Stimulated activated CD8-positive, alpha-beta memory T cell treated with anti-CD3 and anti-CD28 coated beads, Interleukin-4, amount 100 ng/mL, for 1 hour (primary cell): ENCODE results near the gene SPAG7.
"Not testable (repeated sequence)": the region's sequence is repeated elsewhere in the genome, so short reads cannot be mapped to it uniquely, and the experiment has no call there.

Experiments used
- DNase-seq, 2 donors: peaks; one replicate each; pipeline ENCODE4 v3.0.0-alpha.2; 2020; ENCODE audit warnings: low read depth in 2 of 2, low spot score in 1 of 2

SPAG7 gene

DNA sequence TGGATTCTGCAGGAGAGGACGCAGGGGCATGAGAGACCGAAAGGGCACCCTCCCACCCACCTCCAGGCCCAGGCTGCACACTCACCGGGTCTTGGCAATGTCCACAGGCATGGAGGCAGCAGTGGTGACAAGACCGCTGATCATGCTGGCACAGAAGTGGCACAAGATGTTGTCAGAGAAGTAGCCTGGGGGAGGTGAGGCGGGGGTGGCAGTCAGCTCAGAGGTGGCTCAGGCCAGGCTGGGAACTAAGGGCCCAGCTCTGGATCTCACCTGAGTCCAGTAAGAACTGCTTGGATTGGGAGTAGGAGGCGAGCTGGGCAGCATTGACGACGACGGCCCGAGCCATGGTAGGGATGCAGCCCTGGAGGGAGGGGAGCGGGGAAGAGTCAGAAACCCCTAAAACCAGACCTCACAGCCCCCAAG is 29.5 kb downstream of the SPAG7 start:
- no peak for DNase-seq

DNA sequence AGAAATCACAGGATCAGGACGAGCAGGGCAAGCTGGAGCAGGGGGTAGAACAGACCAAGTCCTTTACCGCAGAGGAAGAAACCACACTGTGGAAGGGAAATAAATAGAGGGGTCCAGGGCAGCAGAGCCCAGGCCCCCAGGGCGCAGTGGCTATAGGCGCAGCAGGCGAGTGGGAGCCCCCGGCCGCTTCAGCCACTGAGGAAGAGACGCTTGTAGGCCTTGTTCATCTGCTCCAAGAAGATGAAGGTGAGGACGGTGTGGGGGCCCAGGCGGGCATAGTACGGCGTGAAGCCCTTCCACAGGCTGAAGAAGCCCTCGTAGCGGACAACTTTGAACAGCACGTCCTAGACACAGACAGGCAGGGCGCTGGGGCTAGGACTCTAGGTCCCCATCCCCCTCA is 30.1 kb downstream of the SPAG7 start:
- no peak for DNase-seq

DNA sequence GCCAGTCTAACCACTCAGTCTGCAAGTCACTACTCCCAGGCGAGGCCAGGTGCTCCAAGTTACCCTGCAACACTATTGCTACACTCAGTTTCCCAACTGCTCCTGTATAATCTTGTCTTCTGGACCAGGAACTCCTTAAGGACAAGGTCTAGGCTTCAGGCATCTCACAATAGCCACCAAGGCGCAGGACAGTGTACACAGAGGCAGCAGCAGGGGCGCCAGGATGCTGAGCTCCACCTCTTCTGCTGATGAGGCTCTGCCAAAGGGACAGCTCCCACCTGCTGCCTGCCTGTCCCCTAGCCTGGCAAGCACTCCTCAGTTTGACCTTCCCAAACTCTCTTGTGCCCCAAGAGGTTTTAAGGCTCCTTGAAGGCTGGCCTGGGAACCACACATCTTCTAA is 31.2 kb downstream of the SPAG7 start:
- DNase-seq, result no peak

DNA sequence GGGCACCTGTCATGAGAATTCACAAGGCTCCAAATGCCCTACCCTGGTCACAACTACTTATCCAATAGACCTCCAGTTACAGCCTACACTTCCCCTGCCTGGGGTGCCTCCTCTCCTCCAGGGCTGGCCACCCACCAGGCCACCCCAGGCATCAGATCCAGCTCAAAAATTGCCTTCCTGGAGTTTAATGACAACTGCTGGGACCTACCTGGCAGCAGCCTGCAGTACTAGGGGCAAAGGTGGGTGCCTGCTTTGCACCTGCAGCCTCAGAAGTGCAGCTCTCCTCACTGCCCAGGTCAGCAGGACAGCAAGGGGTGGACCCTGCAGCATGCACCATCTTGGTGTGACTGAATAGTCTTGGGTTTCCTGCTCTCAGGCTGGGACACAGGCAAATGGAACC is 32.0 kb downstream of the SPAG7 start:
- no peak for DNase-seq

DNA sequence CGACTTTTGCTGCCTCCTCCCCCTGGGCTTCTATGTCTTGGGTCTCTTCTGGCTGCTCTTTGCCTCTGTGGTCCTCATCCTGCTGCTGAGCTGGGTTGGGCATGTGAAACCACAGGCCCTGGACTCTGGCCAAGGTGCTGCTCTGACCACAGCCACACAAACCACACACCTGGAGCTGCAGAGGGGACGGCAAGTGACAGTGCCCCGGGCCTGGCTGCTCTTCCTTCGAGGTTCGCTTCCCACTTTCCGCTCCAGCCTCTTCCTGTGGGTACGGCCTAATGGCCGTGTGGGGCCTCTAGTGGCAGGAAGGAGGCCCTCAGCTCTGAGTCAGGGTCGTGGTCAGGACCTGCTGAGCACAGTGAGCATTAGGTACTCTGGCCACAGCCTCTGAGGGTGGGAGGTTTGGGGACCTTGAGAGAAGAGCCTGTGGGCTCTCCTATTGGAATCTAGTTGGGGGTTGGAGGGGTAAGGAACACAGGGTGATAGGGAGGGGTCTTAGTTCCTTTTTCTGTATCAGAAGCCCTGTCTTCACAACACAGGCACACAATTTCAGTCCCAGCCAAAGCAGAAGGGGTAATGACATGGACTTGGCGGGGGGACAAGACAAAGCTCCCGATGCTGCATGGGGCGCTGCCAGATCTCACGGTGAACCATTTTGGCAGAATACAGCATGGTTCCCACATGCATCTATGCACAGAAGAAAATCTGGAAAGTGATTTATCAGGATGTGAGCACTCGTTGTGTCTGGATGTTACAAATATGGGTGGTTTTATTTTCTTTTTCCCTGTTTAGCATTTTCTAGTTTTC is 33.2 kb downstream of the SPAG7 start:
- DNase-seq, result no peak

DNA sequence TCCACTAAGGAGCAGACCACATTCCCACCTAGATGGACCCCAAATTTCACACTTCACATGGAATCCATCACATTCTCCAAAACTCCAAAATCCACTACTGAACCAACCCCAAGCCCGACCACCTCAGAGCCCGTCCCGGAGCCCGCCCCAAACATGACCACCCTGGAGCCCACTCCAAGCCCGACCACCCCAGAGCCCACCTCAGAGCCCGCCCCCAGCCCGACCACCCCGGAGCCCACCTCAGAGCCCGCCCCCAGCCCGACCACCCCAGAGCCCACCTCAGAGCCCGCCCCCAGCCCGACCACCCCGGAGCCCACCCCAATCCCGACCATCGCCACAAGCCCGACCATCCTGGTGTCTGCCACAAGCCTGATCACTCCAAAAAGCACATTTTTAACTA is 34.0 kb downstream of the SPAG7 start:
- DNase-seq, result no peak

DNA sequence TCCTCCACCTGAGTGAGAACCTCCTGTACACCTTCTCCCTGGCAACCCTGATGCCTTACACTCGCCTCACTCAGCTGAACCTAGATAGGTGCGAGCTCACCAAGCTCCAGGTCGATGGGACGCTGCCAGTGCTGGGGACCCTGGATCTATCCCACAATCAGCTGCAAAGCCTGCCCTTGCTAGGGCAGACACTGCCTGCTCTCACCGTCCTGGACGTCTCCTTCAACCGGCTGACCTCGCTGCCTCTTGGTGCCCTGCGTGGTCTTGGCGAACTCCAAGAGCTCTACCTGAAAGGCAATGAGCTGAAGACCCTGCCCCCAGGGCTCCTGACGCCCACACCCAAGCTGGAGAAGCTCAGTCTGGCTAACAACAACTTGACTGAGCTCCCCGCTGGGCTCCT is 34.9 kb downstream of the SPAG7 start:
- DNase-seq, result no peak

DNA sequence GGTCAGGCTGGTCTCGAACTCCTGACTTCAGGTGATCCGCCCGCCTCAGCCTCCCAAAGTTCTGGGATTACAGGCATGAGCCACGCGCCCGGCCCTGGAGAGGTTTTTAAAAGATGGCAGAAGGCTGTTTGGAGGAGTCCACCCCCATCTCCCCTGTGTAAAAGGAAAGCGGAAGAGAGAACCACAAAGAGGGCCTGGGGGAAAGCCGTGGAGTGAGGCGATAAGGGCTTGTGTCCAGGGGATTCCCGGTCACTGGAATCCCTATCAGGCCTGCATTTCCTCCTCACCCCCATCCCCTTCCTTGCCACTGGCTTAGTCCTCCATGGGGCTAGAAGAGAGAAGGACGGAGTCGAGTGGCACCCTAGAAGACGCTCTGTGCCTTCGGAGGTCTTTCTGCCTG is 35.7 kb downstream of the SPAG7 start, which contains the start of gene GP1BA:
Gene GP1BA (plus strand): TSS at position 315 of the 400 bp plus-strand sequence. CDS start 328 bp downstream, outside the sequence.
- no peak for DNase-seq

DNA sequence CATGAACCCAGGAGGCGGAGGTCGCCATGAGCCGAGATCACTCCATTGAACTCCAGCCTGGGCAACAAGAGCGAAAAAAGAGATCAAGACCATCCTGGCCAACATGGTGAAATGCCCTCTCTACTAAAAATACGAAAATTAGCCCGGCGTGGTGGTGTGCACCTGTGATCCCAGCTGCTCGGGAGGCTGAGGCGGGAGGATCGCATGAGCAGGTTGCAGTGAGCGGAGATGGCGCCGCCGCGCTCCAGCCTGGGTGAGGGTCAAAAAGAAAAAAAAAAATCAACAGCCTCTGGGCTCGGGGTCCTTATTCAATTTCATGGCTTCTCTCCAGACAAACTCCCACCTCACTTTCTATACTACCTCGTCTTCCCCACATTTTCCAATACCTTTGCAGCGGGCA is 38.7 kb downstream of the SPAG7 start:
- no peak for DNase-seq

DNA sequence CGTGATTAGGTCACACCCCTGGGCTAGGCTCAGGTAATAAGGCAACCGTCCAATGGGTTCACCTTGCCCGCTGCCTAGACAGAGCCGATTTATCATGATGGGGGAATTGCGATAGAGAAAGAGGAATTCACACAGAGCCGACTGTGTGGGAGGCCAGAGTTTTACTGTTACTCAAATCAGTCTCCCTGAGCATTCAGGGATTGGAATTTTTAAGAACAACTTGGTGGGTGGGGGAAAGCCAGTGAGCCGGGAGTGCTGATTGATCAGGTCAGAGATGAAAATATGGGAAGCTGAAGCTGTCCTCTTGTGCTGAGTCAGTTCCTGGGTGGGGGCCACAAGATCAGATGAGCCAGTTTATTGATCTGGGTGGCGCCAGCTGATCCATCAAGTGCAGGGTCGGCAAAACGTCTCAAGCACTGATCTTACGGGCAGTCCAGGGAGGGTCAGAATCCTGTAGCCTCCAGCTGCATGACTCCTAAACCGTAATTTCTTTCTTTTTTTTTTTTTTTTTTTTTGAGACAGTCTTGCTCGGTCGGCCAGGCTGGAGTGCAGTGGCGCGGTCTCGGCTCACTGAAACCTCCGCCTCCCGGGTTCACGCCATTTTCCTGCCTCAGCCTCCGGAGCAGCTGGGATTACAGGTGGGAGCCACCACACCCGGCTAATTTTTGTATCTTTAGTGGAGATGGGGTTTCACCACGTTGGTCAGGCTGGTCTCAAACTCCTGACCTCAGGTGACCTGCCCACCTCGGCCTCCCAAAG is 40.9 kb downstream of the SPAG7 start:
- not testable (repeated sequence) for DNase-seq

DNA sequence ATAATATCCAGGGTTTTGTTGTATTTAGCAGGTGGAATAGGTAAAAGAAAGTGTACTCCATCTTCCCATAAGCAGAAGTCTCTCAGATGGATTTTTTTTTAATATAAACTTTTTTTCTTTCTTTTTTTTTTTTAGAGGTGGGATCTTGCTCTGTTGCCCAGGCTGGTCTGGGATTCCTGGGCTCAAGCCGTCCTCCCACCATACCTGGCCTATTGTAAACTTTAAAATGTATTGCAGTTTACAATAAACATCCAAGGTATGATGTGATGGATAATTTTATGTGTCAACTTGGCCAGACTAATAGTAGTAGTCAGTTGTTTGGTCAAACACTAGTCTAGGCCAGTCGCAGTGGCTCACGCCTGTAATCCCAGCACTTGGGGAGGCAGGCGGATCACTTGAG is 46.3 kb downstream of the SPAG7 start:
- no peak for DNase-seq

DNA sequence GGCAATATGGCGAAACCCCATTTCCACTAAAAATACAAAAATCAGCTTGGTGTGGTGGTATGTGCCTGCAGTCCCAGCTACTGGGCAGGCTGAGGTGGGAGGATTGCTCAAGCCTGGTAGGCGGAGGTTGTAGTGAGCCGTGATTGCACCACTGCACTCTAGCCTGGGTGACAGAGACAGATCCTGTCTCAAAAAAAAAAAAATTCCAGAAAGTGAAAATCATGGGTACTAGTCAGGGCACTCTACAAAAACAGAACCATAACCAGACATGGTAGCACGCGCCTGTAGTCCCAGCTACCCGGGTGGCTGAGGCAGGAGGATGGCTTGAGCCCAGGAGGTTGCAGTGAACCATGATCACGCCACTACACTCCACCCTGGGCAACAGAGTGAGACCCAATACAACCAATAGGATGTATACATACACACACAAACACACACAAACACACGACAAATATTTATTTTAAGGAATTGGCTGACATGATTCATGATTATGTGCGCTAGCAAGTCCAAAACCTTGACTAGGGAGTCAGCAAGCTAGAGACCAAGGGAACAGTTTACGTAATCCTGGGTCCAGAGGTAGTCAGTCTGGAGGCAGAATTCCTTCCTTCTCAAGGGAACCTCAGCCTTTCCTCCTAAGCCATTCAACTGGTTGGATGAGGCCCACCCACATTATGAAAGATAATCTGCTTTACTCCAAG is 47.1 kb downstream of the SPAG7 start:
- no peak for DNase-seq

DNA sequence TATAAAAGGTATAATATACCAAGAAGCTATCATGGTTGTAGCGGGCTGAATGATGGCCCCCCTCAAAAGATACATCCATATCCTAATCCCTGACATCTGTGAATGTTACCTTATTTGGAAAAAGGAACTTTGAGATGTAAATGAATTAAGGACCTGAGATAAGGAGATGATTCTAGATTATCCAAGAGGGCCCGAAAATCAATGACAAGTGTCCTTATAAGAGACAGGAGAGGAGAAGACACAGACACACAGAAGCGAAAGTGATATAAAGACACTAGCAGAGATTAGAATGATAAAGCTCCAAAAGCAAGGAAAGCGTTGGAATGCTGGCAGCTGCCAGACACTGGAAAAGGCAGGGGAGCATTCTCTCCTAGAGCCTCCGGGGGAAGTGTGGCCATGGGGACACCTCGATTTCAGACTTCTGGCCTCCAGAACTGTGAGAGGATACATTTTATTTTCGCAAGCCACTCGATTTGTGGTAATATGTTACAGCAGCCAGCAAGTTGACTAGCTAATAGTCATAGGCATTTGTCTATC is 48.0 kb downstream of the SPAG7 start:
- no peak for DNase-seq

DNA sequence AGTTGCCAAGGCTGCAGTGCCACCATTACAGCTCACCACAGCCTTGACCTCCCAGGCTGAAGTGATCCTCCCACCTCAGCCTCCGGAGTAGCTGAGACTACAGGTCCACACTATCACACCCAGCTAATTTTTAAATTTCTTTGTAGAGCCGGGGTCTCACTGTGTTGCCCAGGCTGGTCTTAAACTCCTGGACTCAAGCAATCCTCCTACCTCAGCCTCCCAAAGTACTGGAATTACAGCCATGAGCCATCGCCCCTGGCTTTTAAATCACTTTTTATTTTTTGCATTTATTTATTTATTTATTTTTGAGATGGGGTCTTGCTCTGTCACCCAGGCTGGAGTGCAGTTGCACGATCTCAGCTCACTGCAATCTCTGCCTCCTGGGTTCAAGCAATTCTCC is 53.1 kb downstream of the SPAG7 start:
- DNase-seq, result not testable (repeated sequence)

DNA sequence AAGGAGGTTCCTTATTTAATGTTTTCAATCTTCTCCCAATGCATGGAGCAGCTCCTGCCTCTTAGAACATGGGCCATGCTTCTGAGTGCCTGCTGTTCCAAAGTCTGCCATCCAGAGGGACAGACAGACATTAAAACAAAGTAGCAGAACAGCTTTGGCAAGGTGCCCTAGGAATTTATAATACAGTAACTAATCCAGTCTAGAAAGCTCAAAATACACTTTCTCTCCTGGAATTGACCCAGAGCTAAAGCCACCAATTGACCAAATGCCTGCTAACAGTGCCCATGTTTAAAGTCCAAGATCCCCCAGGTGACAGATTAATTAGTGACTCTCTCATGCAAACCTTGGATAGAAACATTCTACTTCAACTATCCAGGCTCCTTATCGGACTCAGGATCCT is 53.6 kb downstream of the SPAG7 start:
- no peak for DNase-seq
